ENCODE data around the gene WNT9A. TPM values are rescaled to one million over a fixed set of nuclear protein-coding genes. Genes with fewer than 3 reads are reported as not detected.
A peak's percentile ranks its signal among the peaks of the same experiment; 100 is the strongest.

The WNT9A gene
- total RNA-seq, 6 donors from 2014 or later, result 4.2 to 15.5 (median 10.9) TPM

DNA sequence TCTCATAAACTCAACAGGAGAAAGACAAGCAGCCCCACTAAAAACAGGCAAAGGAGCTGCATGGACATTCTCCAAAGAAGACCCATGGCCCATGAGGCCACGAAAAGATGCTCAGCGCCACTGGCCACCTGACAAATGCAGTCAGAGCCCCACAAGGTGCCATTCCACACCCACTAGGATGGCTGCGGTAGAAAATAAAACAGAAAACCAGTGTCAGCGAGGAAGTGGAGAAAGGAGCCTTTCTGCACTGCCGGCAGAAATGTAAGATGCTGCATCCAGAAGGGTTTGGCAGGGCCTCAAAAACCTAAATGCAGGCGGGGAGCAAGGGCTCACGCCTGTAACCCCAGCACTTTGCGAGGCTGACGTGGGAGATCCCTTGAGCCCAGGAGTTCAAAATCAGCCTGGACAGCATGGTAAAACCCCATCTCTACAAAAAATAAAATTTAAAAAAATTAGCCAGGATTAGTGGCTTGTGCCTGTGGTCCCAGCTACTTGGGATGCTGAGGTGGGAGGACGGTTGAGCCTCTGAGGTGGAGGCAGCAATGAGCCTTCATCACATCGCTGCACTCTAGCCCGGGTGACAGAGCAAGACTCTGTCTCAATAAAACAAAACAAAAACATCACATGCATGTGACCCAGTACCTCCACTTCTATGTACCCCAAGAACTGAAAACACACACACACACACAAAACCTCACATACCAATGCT is 4.2 kb downstream of the WNT9A start:
- Histone ChIP-seq H3K27ac (no peak overlapping the region), H3K9me3 (no peaks in the 10 kb centered on the region), H3K36me3 (no peaks in the 10 kb centered on the region), H3K4me1 (peaks cover 26 to 33% (median 29%) of the 10 kb centered on the region in 4 donors), H3K4me3 (no peak overlapping the region), H3K27me3 (peaks cover 0 to 5% (median 1%) of the 10 kb centered on the region in 4 donors)
- WGBS, 2 donors, result 89% methylated on average over 12 of the region's 12 CpGs
- no peak for ATAC-seq (ENCODE audit: low FRiP score in 2 of 2)
- DNase-seq, result peak in 1 of 2 donors; percentile 10
- TF ChIP-seq POLR2AphosphoS5 (IDR thresholded peaks at IDR 0.05), result no peak
- no peak for TF ChIP-seq EP300 (IDR thresholded peaks at IDR 0.05)

DNA sequence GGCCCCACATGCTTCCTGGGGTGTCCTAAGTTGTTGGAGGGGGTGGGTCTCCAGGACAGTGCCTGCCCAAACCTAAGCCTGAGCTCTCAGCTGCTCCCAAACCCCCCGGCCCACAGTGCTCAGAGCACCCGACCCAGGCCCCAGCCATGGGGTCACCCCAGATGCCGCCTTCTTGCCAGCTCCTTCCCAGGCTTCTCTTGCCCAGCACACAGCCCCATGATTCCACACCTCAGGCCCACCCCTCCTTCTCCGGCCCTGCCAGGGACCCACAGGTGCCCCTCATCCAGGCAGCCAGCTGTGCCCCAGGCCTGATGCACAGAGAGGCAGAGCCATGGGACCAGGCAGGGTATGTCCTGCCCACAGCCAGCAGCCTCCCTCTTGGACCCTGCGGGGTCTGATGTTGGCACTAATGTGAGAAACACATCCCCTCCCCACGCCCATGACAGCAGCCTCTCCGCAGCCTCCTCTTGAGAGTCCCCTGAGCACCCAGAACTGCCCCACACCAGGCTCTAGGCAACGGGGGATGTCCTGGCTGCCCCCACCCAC is 4.9 kb downstream of the WNT9A start:
- no peaks in the 10 kb centered on the region for H3K36me3 ChIP-seq
- WGBS, 2 donors, result 89 to 100% methylated on average over 6 to 8 of the region's 8 CpGs
- no peak overlapping the region for H3K4me3 ChIP-seq
- ATAC-seq (ENCODE audit: low FRiP score in 2 of 2) (no peak), DNase-seq (peak; percentile 15 to 46)
- TF ChIP-seq POLR2AphosphoS5 (IDR thresholded peaks at IDR 0.05), result no peak
- no peak for TF ChIP-seq EP300 (IDR thresholded peaks at IDR 0.05)
- no peak for TF ChIP-seq POLR2A (IDR thresholded peaks at IDR 0.05)
- TF ChIP-seq, protein P1, sequence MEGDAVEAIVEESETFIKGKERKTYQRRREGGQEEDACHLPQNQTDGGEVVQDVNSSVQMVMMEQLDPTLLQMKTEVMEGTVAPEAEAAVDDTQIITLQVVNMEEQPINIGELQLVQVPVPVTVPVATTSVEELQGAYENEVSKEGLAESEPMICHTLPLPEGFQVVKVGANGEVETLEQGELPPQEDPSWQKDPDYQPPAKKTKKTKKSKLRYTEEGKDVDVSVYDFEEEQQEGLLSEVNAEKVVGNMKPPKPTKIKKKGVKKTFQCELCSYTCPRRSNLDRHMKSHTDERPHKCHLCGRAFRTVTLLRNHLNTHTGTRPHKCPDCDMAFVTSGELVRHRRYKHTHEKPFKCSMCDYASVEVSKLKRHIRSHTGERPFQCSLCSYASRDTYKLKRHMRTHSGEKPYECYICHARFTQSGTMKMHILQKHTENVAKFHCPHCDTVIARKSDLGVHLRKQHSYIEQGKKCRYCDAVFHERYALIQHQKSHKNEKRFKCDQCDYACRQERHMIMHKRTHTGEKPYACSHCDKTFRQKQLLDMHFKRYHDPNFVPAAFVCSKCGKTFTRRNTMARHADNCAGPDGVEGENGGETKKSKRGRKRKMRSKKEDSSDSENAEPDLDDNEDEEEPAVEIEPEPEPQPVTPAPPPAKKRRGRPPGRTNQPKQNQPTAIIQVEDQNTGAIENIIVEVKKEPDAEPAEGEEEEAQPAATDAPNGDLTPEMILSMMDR (IDR thresholded peaks at IDR 0.05), result no peak
- no peaks in the 10 kb centered on the region for H3K9me3 ChIP-seq
- H3K4me1 ChIP-seq, result peaks cover 20 to 26% (median 23%) of the 10 kb centered on the region in 4 donors
- H3K27me3 ChIP-seq, result no peaks in the 10 kb centered on the region
- no peak overlapping the region for H3K27ac ChIP-seq

GRCh38 chr1:227942021-227942715 is 5.6 kb downstream of the WNT9A start:
- TF ChIP-seq EP300 (IDR thresholded peaks at IDR 0.05), result no peak
- no peak for TF ChIP-seq POLR2AphosphoS5 (IDR thresholded peaks at IDR 0.05)
- TF ChIP-seq, protein P1 (IDR thresholded peaks at IDR 0.05), result no peak
- TF ChIP-seq POLR2A (IDR thresholded peaks at IDR 0.05), result no peak

DNA sequence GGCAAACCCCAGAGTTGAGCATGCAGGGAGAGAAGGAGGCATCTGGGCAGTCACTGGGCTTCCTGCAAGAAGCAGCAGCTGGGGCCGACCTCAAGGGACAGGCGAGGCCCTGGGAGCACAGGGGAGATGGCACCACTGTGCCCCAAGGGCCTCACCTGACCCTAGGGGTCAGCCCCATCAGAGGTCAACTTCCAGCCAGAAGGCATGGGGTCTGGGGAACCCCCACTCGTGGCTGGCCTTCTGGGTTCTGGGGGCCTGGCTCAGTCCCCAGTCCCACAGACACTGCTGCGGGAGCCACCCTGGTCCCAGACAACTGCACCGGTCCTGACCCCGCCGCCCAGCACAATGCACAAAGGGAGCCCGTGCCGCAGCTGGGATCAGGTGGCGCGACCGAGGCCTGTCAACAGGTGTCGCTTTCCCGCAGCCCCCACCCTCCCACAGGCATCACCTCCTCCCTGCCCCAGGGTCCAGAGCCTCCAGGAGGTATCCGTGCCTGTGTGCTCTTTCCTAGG is 6.2 kb downstream of the WNT9A start:
- no peak overlapping the region for H3K4me3 ChIP-seq
- peaks cover 9 to 16% (median 14%) of the 10 kb centered on the region in 4 donors for H3K4me1 ChIP-seq
- TF ChIP-seq, protein P1 (IDR thresholded peaks at IDR 0.05), result no peak
- DNase-seq (peak in 1 of 2 donors; percentile 20), ATAC-seq (ENCODE audit: low FRiP score in 2 of 2) (no peak)
- H3K27me3 ChIP-seq, result no peaks in the 10 kb centered on the region
- no peaks in the 10 kb centered on the region for H3K9me3 ChIP-seq
- 88 to 100% methylated on average over 2 to 15 of the region's 15 CpGs for WGBS, 2 donors
- H3K36me3 ChIP-seq, result no peaks in the 10 kb centered on the region
- H3K27ac ChIP-seq, result no peak overlapping the region

More at GRCh38 chr1:227942021-227942715, 5.6 kb downstream of the WNT9A start:
- no peaks in the 10 kb centered on the region for H3K36me3 ChIP-seq
- no peaks in the 10 kb centered on the region for H3K9me3 ChIP-seq
- no peak for ATAC-seq (ENCODE audit: low FRiP score in 2 of 2)
- H3K27ac ChIP-seq, result no peak overlapping the region
- H3K27me3 ChIP-seq, result no peaks in the 10 kb centered on the region
- WGBS, 2 donors, result 72 to 92% methylated on average over 4 to 8 of the region's 15 CpGs
- H3K4me1 ChIP-seq, result peaks cover 15 to 22% (median 20%) of the 10 kb centered on the region in 4 donors
- no peak overlapping the region for H3K4me3 ChIP-seq
- peak; percentile 10 to 67 for DNase-seq

DNA sequence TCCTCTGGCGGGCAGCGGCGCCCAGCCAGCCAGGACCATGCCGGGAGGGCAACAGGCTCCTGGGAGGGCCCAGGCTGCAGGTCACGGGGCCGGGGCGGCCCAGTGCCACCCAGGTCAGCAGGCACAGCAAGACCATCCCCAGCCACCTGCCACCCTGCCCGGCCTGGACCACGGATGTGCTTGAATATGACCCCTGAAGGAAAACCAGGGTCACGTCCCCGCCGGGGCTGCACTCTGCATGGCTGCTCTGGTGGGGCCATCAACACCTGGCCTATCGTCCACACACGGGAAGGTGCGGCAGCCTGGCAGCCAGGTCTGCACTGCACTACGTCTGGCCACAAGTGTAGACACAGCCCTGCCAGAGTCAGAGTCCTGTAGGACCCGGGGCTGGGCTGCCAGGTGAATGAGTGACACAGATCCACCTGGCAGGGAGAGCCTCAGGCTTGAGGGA is 6.9 kb downstream of the WNT9A start:
- no peak for ATAC-seq (ENCODE audit: low FRiP score in 2 of 2)
- Histone ChIP-seq H3K9me3 (no peaks in the 10 kb centered on the region), H3K27me3 (no peaks in the 10 kb centered on the region), H3K4me1 (peaks cover 2 to 8% (median 7%) of the 10 kb centered on the region in 4 donors), H3K36me3 (no peaks in the 10 kb centered on the region), H3K4me3 (no peak overlapping the region), H3K27ac (no peak overlapping the region)
- TF ChIP-seq EP300 (IDR thresholded peaks at IDR 0.05) (no peak), POLR2A (IDR thresholded peaks at IDR 0.05) (no peak), POLR2AphosphoS5 (IDR thresholded peaks at IDR 0.05) (no peak)
- TF ChIP-seq, protein P1 (IDR thresholded peaks at IDR 0.05), result no peak
- DNase-seq, result peak; percentile 20 to 84
- 93 to 97% methylated on average over 7 to 12 of the region's 17 CpGs for WGBS, 2 donors

Measured in upper lobe of left lung (tissue), 6 donors.